ENCODE data around the gene ALG12.

Gene ALG12

GRCh38 chr22:49935561-49935960, 17.3 kb upstream of the ALG12 start:
- Histone ChIP-seq H3K9me3 (ENCODE audit: low read length) (no peaks in the 10 kb centered on the region), H3K36me3 (ENCODE audit: insufficient read depth, low read length) (no peaks in the 10 kb centered on the region), H3K27me3 (ENCODE audit: insufficient read depth, low read length) (peaks cover 8% of the 10 kb centered on the region; the same call in 1 of the 2 replicates), H3K4me1 (ENCODE audit: insufficient read depth, low read length, severe bottlenecking) (peaks cover 22% of the 10 kb centered on the region), H3K4me3 (ENCODE audit: low read depth, low read length, poor library complexity, severe bottlenecking) (no peak overlapping the region), H2AFZ (ENCODE audit: low read length) (no peak overlapping the region), H4K20me1 (ENCODE audit: insufficient read depth, low read length) (no peaks in the 10 kb centered on the region), H3K9me2 (ENCODE audit: low read depth, low read length) (no peaks in the 10 kb centered on the region), H3F3A (ENCODE audit: insufficient read depth, low read length) (no peaks in the 10 kb centered on the region), H3K79me2 (ENCODE audit: insufficient read depth, low read length) (no peaks in the 10 kb centered on the region), H3K9ac (ENCODE audit: low read length) (no peak overlapping the region), H3K4me2 (ENCODE audit: low read length) (no peak overlapping the region), H3K27ac (ENCODE audit: low read depth, low read length, poor library complexity, severe bottlenecking) (no peak overlapping the region)
- TF ChIP-seq EZH2 (IDR thresholded peaks at IDR 0.05; ENCODE audit: borderline replicate concordance, low read length): no peak
- no peak for TF ChIP-seq CTCF (IDR thresholded peaks at IDR 0.05; ENCODE audit: low read length)

- H3F3A ChIP-seq (ENCODE audit: insufficient read depth, low read length): no peaks in the 10 kb centered on the region
- H3K4me2 ChIP-seq (ENCODE audit: low read length): peak overlapping the region; percentile 20; the same call in 1 of the 2 replicates
- H3K9me2 ChIP-seq (ENCODE audit: low read depth, low read length): no peaks in the 10 kb centered on the region
- H3K36me3 ChIP-seq (ENCODE audit: insufficient read depth, low read length): no peaks in the 10 kb centered on the region
- peaks cover 28% of the 10 kb centered on the region for H3K4me1 ChIP-seq (ENCODE audit: insufficient read depth, low read length, severe bottlenecking)
- no peaks in the 10 kb centered on the region for H4K20me1 ChIP-seq (ENCODE audit: insufficient read depth, low read length)
- no peak overlapping the region for H2AFZ ChIP-seq (ENCODE audit: low read length)
- H3K27me3 ChIP-seq (ENCODE audit: insufficient read depth, low read length): peaks cover 4% of the 10 kb centered on the region; the same call in 1 of the 2 replicates
- H3K9ac ChIP-seq (ENCODE audit: low read length): no peak overlapping the region
- H3K9me3 ChIP-seq (ENCODE audit: low read length): no peaks in the 10 kb centered on the region
- no peak for TF ChIP-seq EZH2 (IDR thresholded peaks at IDR 0.05; ENCODE audit: borderline replicate concordance, low read length)
- no peak for TF ChIP-seq CTCF (IDR thresholded peaks at IDR 0.05; ENCODE audit: low read length)
- H3K79me2 ChIP-seq (ENCODE audit: insufficient read depth, low read length): no peaks in the 10 kb centered on the region
- H3K27ac ChIP-seq (ENCODE audit: low read depth, low read length, poor library complexity, severe bottlenecking): no peak overlapping the region
- peak overlapping the region; percentile 32 for H3K4me3 ChIP-seq (ENCODE audit: low read depth, low read length, poor library complexity, severe bottlenecking)
Observed at GRCh38 chr22:49934891-49935557, 16.8 kb upstream of the ALG12 start.

DNA sequence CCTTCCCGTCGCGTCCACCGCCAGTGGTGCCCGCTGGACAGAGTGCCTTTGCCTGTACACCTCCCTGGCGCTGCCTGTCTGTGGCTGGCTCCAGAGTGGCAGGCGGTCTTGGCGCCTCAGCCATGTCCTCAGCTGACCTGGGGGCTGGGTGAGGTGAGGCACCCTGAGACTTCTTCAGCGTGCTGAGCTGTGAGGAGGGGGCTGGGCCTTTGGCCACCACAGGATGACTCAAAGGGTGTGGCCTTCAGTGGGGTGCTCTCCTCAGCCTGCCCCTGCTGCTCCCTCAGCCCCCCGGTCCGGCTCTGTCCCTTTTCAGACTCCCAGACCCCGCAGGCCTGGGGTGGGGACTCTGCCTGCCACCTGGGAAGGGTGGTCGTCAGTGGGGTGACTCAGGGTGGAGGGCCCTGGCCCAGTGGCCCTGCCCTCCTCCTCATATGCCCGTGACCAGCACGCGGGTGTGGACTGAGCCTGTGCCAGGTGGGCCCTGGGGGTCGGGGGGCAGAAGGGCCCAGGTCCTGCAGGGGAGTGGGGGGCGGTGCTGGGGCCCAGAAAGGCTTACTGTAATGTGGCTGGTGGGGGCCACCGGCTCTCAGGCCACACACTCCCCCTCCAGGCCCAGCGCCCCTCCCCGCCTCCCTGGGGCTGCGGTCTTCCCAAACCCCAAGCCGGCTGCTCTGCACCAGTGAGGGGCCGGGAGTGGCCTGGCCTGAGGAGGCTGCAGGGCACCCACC, 16.1 kb upstream of the ALG12 start:
- Histone ChIP-seq H3K4me1 (ENCODE audit: insufficient read depth, low read length, severe bottlenecking) (peaks cover 33% of the 10 kb centered on the region), H3K9me2 (ENCODE audit: low read depth, low read length) (no peaks in the 10 kb centered on the region), H2AFZ (ENCODE audit: low read length) (no peak overlapping the region), H4K20me1 (ENCODE audit: insufficient read depth, low read length) (no peaks in the 10 kb centered on the region), H3K9ac (ENCODE audit: low read length) (no peak overlapping the region), H3F3A (ENCODE audit: insufficient read depth, low read length) (no peaks in the 10 kb centered on the region), H3K4me2 (ENCODE audit: low read length) (peak overlapping the region; percentile 20; the same call in 1 of the 2 replicates), H3K36me3 (ENCODE audit: insufficient read depth, low read length) (no peaks in the 10 kb centered on the region), H3K4me3 (ENCODE audit: low read depth, low read length, poor library complexity, severe bottlenecking) (no peak overlapping the region), H3K27ac (ENCODE audit: low read depth, low read length, poor library complexity, severe bottlenecking) (no peak overlapping the region), H3K79me2 (ENCODE audit: insufficient read depth, low read length) (no peaks in the 10 kb centered on the region), H3K27me3 (ENCODE audit: insufficient read depth, low read length) (peaks cover 4% of the 10 kb centered on the region; the same call in 1 of the 2 replicates), H3K9me3 (ENCODE audit: low read length) (no peaks in the 10 kb centered on the region)
- no peak for TF ChIP-seq EZH2 (IDR thresholded peaks at IDR 0.05; ENCODE audit: borderline replicate concordance, low read length)
- TF ChIP-seq CTCF (IDR thresholded peaks at IDR 0.05; ENCODE audit: low read length): no peak
